B cell (primary cell): Measurements from ENCODE around the gene INTS3. TPM values are rescaled to one million over a fixed set of nuclear protein-coding genes. Genes with fewer than 3 reads are reported as not detected.
"Not testable (repeated sequence)": the region's sequence is repeated elsewhere in the genome, so short reads cannot be mapped to it uniquely, and the experiment has no call there.

Experiments
- ATAC-seq: fragments of 200-7000 bp; cut with Tn5 transposase; one replicate; pipeline ENCODE4 v1.10.0; 2021; ENCODE audit warnings: low read depth, mild to moderate bottlenecking, moderate number of reproducible peaks, moderate library complexity
- CTCF ChIA-PET: fragments of 350-600 bp; sonication (Branson Sonifier 250); formaldehyde crosslinking; loops from one replicate; lab custom pipeline; 2021; ENCODE audit warnings: antibody characterized with exemption, inconsistent platforms; lab: Charles Lee
- POLR2A ChIA-PET: fragments of 350-600 bp; sonication (Branson Sonifier 250); formaldehyde crosslinking; loops from one replicate; lab custom pipeline; 2021; ENCODE audit warnings: antibody characterized with exemption; lab: Charles Lee
- DNase-seq: peaks from one replicate; pipeline ENCODE4 v3.0.0; 2013
- H2AFZ ChIP-seq: 2 replicates; pipeline ENCODE4 v1.6.1; 2012; ENCODE audit warnings: mild to moderate bottlenecking, low read depth, low read length; ENCODE audit not compliant: insufficient read depth, poor library complexity, severe bottlenecking
- H3K27ac ChIP-seq, 2 donors: 1 replicate in 1 of 2; 2 replicates in 1 of 2; pipeline ENCODE4 v1.5.1; 2012 to 2013; ENCODE audit warnings: low read length in 2 of 2, mild to moderate bottlenecking in 2 of 2, moderate library complexity in 1 of 2
- H3K27me3 ChIP-seq, 4 experiments: fragments of 200-600 bp in 1 of 4; sonication (generic) in 1 of 4; replicated peaks in 1 of 4; 1 replicate in 2 of 4; 2 replicates in 2 of 4; pipeline versions ENCODE4 v1.6.1 to v1.7.0; 2013 to 2016; ENCODE audit warnings: low read length in 3 of 4, mild to moderate bottlenecking in 2 of 4, mixed read lengths in 1 of 4, moderate library complexity in 1 of 4; ENCODE audit not compliant: insufficient read depth in 4 of 4, control insufficient read depth in 3 of 4; ENCODE audit errors: control extremely low read depth in 1 of 4
- H3K36me3 ChIP-seq, 2 experiments: replicated peaks in 1 of 2; 1 replicate in 1 of 2; 2 replicates in 1 of 2; pipeline versions ENCODE4 v1.6.1 to v1.7.1; 2013; ENCODE audit warnings: low read length in 1 of 2; ENCODE audit not compliant: insufficient read depth in 2 of 2, control insufficient read depth in 1 of 2; ENCODE audit errors: control extremely low read depth in 1 of 2, extremely low read depth in 1 of 2
- H3K4me1 ChIP-seq, 2 donors: fragments of 200-600 bp in 1 of 2; sonication (generic) in 1 of 2; 1 replicate in 1 of 2; 2 replicates in 1 of 2; pipeline versions ENCODE4 v1.5.1 to v1.6.1; 2013 to 2017; ENCODE audit warnings: low read length in 2 of 2; ENCODE audit not compliant: control insufficient read depth in 2 of 2, insufficient read depth in 2 of 2
- H3K4me2 ChIP-seq: replicated peaks from 2 replicates; pipeline ENCODE3; 2012; ENCODE audit warnings: mild to moderate bottlenecking, low read depth, low read length; ENCODE audit not compliant: poor library complexity, severe bottlenecking
- H3K4me3 ChIP-seq, 5 experiments: fragments of 200-600 bp in 1 of 5; sonication (generic) in 1 of 5; 1 replicate in 3 of 5; 2 replicates in 2 of 5; pipeline versions ENCODE4 v1.5.1 to v1.7.0; 2011 to 2016; ENCODE audit warnings: low read length in 4 of 5, mild to moderate bottlenecking in 4 of 5, low read depth in 2 of 5, control low read depth in 1 of 5, moderate library complexity in 1 of 5; ENCODE audit not compliant: insufficient read depth in 1 of 5; ENCODE audit errors: control extremely low read depth in 1 of 5, extremely low read depth in 1 of 5
- H3K79me2 ChIP-seq: fragments of 200-600 bp; sonication (generic); one replicate; pipeline ENCODE4 v1.6.0; 2016; ENCODE audit warnings: low read length; ENCODE audit not compliant: control insufficient read depth, insufficient read depth
- H3K9ac ChIP-seq: fragments of 200-600 bp; sonication (generic); 2 replicates; pipeline ENCODE4 v1.6.1; 2017; ENCODE audit warnings: mild to moderate bottlenecking, low read length, moderate library complexity
- H3K9me3 ChIP-seq, 3 donors: one replicate each; pipeline versions ENCODE4 v1.6.1 to v1.7.1; 2013; ENCODE audit warnings: low read length in 2 of 3; ENCODE audit not compliant: control insufficient read depth in 2 of 3, insufficient read depth in 1 of 3; ENCODE audit errors: control extremely low read depth in 1 of 3
- H4K20me1 ChIP-seq: 2 replicates; pipeline ENCODE4 v1.6.0; 2012; ENCODE audit warnings: mild to moderate bottlenecking, low read length; ENCODE audit not compliant: insufficient read depth, control insufficient read depth, poor library complexity, severe bottlenecking
- H3K27ac Mint-ChIP-seq: one replicate; pipeline ENCODE4 v1.8.0; 2021; ENCODE audit warnings: mixed read lengths
- H3K27me3 Mint-ChIP-seq: one replicate; pipeline ENCODE4 v1.8.0; 2021; ENCODE audit warnings: mixed read lengths
- H3K4me1 Mint-ChIP-seq: one replicate; pipeline ENCODE4 v1.8.0; 2021; ENCODE audit warnings: mixed read lengths
- H3K4me3 Mint-ChIP-seq: one replicate; pipeline ENCODE4 v1.8.0; 2021; ENCODE audit warnings: mixed read lengths
- H3K9me3 Mint-ChIP-seq: one replicate; pipeline ENCODE4 v1.8.0; 2022; ENCODE audit warnings: mixed read lengths; ENCODE audit not compliant: insufficient read depth
- WGBS: methylation state at CpG from one replicate; pipeline ENCODE4 v1.1.5; 2013; ENCODE audit warnings: missing lambda C conversion rate; ENCODE audit not compliant: insufficient coverage; 5-methylcytosine and 5-hydroxymethylcytosine counted together
- intact Hi-C: fragments of 100-400 bp; cut with micrococcal nuclease; formaldehyde crosslinking; loops from one replicate; pipeline ENCODE4 v1.10.0; 2022
- polyA plus RNA-seq: library from polyadenylated mRNA; depleted of rRNA; stranded (reverse); fragments of >200 nt; gene quantifications from 2 replicates; pipeline ENCODE4 v1.2.3, GENCODE V29; 2012
- total RNA-seq, 2 donors: library from RNA; stranded (reverse); fragments of 120-200 nt in 1 of 2; gene quantifications; 1 replicate in 1 of 2; 2 replicates in 1 of 2; pipeline versions ENCODE4 v1.2.3 to v1.2.4, GENCODE V29; 2013 to 2022
- TF ChIP-seq, protein P1 (sequence below): fragments of 200-600 bp; IDR thresholded peaks from one replicate; pipeline ENCODE4 v1.8.0; 2022; ENCODE audit warnings: antibody characterized with exemption, mild to moderate bottlenecking

The INTS3 gene
- total and polyA plus RNA-seq, 2 donors (not counting 1 experiment from before 2014, with no cell fraction given): 69.1 to 84.1 TPM

DNA sequence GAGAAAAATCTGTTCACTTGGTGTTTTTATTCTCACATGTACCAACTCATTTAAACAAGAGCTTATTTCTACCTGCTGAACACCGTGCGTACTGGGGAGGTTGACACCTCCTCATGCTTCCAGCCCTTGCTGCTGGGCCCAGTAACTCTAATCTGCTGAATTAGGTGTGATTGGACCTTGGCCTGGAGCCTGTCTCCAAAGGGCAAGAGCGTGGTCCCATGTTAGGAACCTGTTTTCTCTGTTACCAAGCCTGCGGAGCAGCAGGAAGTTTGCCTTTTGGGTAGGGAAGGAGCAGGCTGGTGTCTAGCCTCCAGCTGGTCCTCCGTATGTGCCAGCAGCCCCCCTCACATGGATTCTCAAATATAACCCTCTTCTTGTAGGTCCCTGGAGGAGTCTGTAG, 36.5 kb downstream of the INTS3 start:
- no peaks in the 10 kb centered on the region for H3K27me3 ChIP-seq
- H3K27ac Mint-ChIP-seq: no peak overlapping the region
- H3K27ac ChIP-seq: no peak overlapping the region
- no peaks in the 10 kb centered on the region for H3K4me1 ChIP-seq
- no peak overlapping the region for H3K9ac ChIP-seq
- no peaks in the 10 kb centered on the region for H3K27me3 Mint-ChIP-seq
- no peak overlapping the region for H3K4me3 Mint-ChIP-seq
- no peak for DNase-seq
- H2AFZ ChIP-seq: no peak overlapping the region
- ATAC-seq: no peak
- peaks cover 17 to 56% of the 10 kb centered on the region in 2 experiments for H3K36me3 ChIP-seq
- TF ChIP-seq, protein P1, sequence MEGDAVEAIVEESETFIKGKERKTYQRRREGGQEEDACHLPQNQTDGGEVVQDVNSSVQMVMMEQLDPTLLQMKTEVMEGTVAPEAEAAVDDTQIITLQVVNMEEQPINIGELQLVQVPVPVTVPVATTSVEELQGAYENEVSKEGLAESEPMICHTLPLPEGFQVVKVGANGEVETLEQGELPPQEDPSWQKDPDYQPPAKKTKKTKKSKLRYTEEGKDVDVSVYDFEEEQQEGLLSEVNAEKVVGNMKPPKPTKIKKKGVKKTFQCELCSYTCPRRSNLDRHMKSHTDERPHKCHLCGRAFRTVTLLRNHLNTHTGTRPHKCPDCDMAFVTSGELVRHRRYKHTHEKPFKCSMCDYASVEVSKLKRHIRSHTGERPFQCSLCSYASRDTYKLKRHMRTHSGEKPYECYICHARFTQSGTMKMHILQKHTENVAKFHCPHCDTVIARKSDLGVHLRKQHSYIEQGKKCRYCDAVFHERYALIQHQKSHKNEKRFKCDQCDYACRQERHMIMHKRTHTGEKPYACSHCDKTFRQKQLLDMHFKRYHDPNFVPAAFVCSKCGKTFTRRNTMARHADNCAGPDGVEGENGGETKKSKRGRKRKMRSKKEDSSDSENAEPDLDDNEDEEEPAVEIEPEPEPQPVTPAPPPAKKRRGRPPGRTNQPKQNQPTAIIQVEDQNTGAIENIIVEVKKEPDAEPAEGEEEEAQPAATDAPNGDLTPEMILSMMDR: no peak
- CTCF ChIA-PET: no interaction called here
- H3K9me3 ChIP-seq: no peaks in the 10 kb centered on the region
- intact Hi-C loops: no loop called here
- H3K4me2 ChIP-seq: no peak overlapping the region
- no peaks in the 10 kb centered on the region for H3K9me3 Mint-ChIP-seq
- WGBS: 100% methylated on average over 2 of the region's 5 CpGs
- no peaks in the 10 kb centered on the region for H3K79me2 ChIP-seq
- no peaks in the 10 kb centered on the region for H4K20me1 ChIP-seq
- H3K4me3 ChIP-seq: no peak overlapping the region
- H3K4me1 Mint-ChIP-seq: peaks cover 2% of the 10 kb centered on the region
- POLR2A ChIA-PET: no interaction called here

DNA sequence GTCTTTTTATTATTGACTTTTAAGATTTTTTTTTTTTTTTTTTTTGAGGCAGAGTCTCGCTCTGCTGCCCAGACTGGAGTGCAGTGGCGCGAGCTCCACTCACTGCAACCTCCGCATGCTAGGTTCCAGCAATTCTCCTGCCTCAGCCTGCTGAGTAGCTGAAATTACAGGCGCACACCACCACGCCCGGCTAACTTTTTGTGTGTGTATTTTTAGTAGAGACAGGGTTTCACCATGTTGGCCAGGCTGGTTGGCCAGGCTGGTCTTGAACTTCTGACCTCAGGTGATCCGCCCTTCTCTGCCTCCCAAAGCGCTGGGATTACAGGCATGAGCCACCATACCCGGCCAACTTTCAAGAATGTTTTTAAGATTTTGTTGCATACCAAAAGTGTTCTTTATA, 38.8 kb downstream of the INTS3 start:
- H3K4me3 ChIP-seq, H3K9me3 ChIP-seq, H4K20me1 ChIP-seq, DNase-seq, H3K79me2 ChIP-seq, H3K27me3 Mint-ChIP-seq, intact Hi-C loops, H3K9ac ChIP-seq, ATAC-seq, H3K27me3 ChIP-seq, H3K27ac ChIP-seq, H3K9me3 Mint-ChIP-seq, H3K4me3 Mint-ChIP-seq, H3K27ac Mint-ChIP-seq, H2AFZ ChIP-seq, H3K4me2 ChIP-seq: not testable (repeated sequence)
- H3K4me1 Mint-ChIP-seq: peaks cover 19% of the 10 kb centered on the region
- Histone ChIP-seq H3K36me3 (peaks cover 16 to 54% of the 10 kb centered on the region in 2 experiments), H3K4me1 (peaks cover 16% of the 10 kb centered on the region in 2 donors)
- ChIA-PET CTCF (interaction anchor here (0.9 to 1.0 kb wide), 3 partner anchors 32 to 472 kb away, joined by 3 to 5 read pairs (median 3); no protein-coding TSS in a partner anchor), POLR2A (interaction anchor here (1.0 kb wide), 1 partner anchor 9 kb away, joined by 3 read pairs; the partner anchor contains the start of gene SLC27A3)
- WGBS: 99% methylated on average over 7 of the region's 10 CpGs
